Stimulated activated CD4-positive, alpha-beta T cell treated with anti-CD3 and anti-CD28 coated beads, Interleukin-1b, Interleukin-23, amount 100 ng/mL, for 24 hours (primary cell): ENCODE results near the gene GOLGA6C.
"Not testable (repeated sequence)": the region's sequence is repeated elsewhere in the genome, so short reads cannot be mapped to it uniquely, and the experiment has no call there.

Source experiments
- DNase-seq, 4 experiments: peaks; one replicate each; pipeline ENCODE4 v3.0.0-alpha.2; 2020; ENCODE audit warnings: low read depth in 4 of 4, low spot score in 1 of 4

The GOLGA6C gene

GRCh38 chr15:75313116-75313845, 55.1 kb downstream of the GOLGA6C start:
- DNase-seq = no peak

GRCh38 chr15:75314552-75315290, 56.6 kb downstream of the GOLGA6C start:
- no peak for DNase-seq

GRCh38 chr15:75319231-75319897, 61.2 kb downstream of the GOLGA6C start:
- DNase-seq = not testable (repeated sequence)
